Right atrium auricular region (tissue), 2 donors: ENCODE measurements around the gene BEST1. TPM values are rescaled to one million over a fixed set of nuclear protein-coding genes. Genes with fewer than 3 reads are reported as not detected.

Experiments used
- DNase-seq: peaks from one replicate; pipeline ENCODE4 v3.0.0-alpha.2; 2019; ENCODE audit warnings: low spot score
- H3K27ac ChIP-seq, 2 donors: fragments of 200-600 bp; sonication (generic); 1 replicate in 1 of 2; 2 replicates in 1 of 2; pipeline ENCODE4 v1.5.1; 2016 to 2019
- H3K27me3 ChIP-seq, 2 donors: fragments of 200-600 bp; sonication (generic); one replicate each; pipeline versions ENCODE4 v1.5.1 to v1.6.0; 2017 to 2019
- H3K36me3 ChIP-seq: fragments of 200-600 bp; sonication (generic); one replicate; pipeline ENCODE4 v1.5.1; 2016
- H3K4me1 ChIP-seq, 2 donors: fragments of 200-600 bp; sonication (generic); one replicate each; pipeline versions ENCODE4 v1.5.1 to v1.6.0; 2017 to 2019
- H3K4me3 ChIP-seq, 2 donors: fragments of 200-600 bp; sonication (generic); 1 replicate in 1 of 2; 2 replicates in 1 of 2; pipeline ENCODE4 v1.5.1; 2017 to 2019; ENCODE audit warnings: mild to moderate bottlenecking in 1 of 2, moderate library complexity in 1 of 2
- H3K9me3 ChIP-seq, 2 donors: fragments of 200-600 bp; sonication (generic); one replicate each; pipeline ENCODE4 v1.5.1; 2019
- CTCF ChIP-seq, 2 donors: fragments of 200-600 bp; sonication (generic); IDR thresholded peaks; one replicate each; pipeline ENCODE4 v1.5.1; 2019; ENCODE audit warnings: antibody characterized with exemption in 2 of 2
- total RNA-seq, 2 donors: library from RNA; depleted of rRNA; stranded (reverse); fragments of >200 nt; gene quantifications; one replicate each; pipeline ENCODE4 v1.1.0, GENCODE V29; 2016

Gene BEST1
- total RNA-seq, 2 donors from 2014 or later, result 1.3 to 4.7 TPM

DNA sequence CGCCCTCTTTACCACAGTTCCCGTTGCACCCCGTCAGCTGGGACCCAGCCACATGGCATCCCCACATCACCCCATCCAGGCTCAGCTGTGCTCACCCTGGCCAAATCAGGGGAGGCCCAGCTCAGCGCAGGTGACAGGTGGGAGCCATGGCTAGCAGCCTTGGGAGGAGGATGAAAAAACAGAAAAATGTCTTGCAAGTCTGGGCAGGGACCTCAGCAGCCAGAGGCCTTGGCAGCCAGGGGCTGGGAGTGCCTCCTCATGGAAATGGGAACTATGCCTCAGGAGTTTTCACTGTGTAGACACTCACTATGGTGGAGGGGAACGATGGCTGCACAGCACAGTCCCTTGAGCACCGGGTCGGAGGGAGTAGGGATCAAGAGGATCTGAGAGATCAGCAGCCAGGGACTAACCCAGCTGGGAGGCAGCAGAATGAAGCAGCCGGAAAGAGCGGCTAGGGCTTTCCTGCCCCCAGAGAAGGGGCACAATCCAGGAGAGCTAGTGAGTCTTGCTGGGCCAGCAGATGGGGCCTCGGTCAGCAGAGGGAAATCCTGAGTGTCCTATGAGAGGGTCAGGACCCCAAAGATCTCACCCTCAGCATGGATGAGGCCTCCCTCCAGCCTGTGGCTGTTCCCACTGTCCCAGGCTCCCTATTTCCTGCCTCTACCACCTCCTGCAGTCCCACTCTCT is 23.5 kb downstream of the BEST1 start:
- H3K27me3 ChIP-seq, result no peaks in the 10 kb centered on the region

GRCh38 chr11:61974766-61975631 is 24.8 kb downstream of the BEST1 start:
- Histone ChIP-seq H3K9me3 (no peaks in the 10 kb centered on the region), H3K4me3 (no peak overlapping the region), H3K27me3 (no peaks in the 10 kb centered on the region), H3K27ac (peak overlapping the region; percentile 68 to 99), H3K4me1 (peaks cover 0 to 79% of the 10 kb centered on the region in 2 donors), H3K36me3 (no peaks in the 10 kb centered on the region)
- DNase-seq, result no peak
- no peak for TF ChIP-seq CTCF (IDR thresholded peaks at IDR 0.05)

More for the DNA sequence above, 23.5 kb downstream of the BEST1 start:
- TF ChIP-seq CTCF (IDR thresholded peaks at IDR 0.05), result no peak
- Histone ChIP-seq H3K4me1 (peaks cover 0 to 85% of the 10 kb centered on the region in 2 donors), H3K36me3 (no peaks in the 10 kb centered on the region), H3K4me3 (no peak overlapping the region), H3K27ac (peak overlapping the region; percentile 99 to 100), H3K9me3 (no peaks in the 10 kb centered on the region)
- no peak for DNase-seq

DNA sequence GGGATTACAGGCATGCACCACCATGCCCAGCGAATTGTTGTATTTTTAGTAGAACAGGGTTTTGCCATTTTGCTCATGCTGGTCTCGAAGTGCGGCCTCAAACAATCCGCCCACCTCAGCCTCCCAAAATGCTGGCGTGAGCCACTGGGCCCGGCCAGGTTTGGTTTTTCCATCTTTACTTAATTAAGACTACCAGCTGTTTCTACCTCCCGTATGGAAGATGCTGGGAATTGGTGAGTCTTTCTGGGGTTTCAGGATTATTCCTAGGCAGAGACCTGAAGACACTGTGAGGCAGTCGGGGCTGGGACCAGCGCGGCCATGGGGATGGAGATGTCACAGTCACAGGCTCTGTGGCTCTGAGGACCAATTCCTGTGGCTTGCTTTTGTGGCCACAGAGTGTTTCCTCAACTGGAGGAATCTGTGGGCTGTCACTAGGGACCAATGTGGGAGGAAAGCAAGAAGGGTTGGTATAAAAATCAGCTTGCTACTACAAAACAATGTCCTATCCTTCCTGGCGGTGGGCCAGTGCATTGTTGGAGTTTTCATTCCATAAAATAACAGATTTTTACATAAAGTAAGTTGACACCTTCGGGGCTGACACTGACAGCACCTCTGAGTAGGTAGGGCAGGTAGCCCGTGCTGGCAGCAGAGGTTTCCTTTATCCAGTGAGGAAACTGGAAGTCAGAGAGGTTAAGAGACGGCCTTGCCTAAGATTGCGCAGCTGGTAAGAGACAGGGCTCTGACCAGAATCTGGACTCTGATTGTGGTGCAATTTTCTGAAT is 25.7 kb downstream of the BEST1 start:
- Histone ChIP-seq H3K9me3 (no peaks in the 10 kb centered on the region), H3K27me3 (no peaks in the 10 kb centered on the region), H3K4me3 (no peak overlapping the region), H3K4me1 (peaks cover 0 to 70% of the 10 kb centered on the region in 2 donors), H3K36me3 (no peaks in the 10 kb centered on the region), H3K27ac (peak overlapping the region in 1 of 2 donors; percentile 68)
- no peak for DNase-seq
- no peak for TF ChIP-seq CTCF (IDR thresholded peaks at IDR 0.05)

DNA sequence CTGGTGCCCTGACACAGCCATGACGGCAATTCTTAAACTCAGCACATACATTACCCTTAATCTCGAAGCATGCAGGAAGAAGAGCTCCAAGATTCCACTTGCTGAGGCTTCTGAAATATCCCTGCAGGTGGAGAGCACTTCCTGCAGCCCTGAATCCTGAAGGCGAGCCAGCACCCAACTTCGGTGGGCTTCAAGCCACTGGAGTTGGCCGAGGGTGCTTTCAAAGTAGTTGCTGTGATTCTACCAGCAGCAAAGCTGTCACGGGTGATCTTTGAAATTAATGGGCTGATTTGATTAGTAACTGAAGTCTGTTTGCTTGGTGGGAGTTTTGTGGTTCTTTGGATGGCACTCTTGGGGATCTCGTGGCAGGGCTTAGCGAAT is 26.3 kb downstream of the BEST1 start:
- Histone ChIP-seq H3K4me3 (no peak overlapping the region), H3K9me3 (no peaks in the 10 kb centered on the region), H3K27me3 (no peaks in the 10 kb centered on the region), H3K27ac (no peak overlapping the region), H3K36me3 (no peaks in the 10 kb centered on the region), H3K4me1 (peaks cover 0 to 64% of the 10 kb centered on the region in 2 donors)
- DNase-seq, result no peak
- TF ChIP-seq CTCF (IDR thresholded peaks at IDR 0.05), result no peak

DNA sequence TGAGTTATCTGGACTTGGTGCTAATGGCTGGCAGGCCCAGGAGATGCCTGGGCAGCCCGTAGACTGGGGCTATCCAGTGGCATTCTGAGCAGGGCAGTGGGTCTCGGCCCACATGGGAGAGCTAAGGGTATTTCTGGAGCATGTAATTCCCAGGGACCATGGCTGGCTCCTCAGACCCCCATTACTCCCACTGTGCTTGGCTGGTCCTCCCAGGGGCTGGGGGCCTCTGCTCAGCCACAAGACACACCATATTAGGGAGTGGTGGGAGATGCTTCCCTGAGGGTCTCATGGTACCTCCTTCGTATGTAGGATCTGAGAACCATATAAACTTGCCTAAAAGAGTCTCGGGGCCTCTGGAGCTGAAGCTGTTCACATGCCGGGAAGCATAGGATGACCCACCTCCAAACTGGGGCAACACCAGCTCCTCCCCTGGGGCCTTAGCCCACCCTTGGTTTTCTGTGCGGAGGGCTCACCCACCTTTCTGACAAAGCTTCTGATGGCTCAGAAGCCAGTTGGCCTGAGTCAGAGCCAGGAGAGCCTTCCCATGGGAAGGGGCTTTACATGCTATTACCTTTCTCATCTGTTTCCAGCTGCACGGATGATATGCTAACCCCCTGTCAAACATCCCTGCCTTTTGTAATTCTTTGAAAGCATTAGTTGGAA is 26.8 kb downstream of the BEST1 start:
- no peak for DNase-seq
- Histone ChIP-seq H3K9me3 (no peaks in the 10 kb centered on the region), H3K27me3 (no peaks in the 10 kb centered on the region), H3K4me3 (no peak overlapping the region), H3K4me1 (peaks cover 0 to 59% of the 10 kb centered on the region in 2 donors), H3K36me3 (no peaks in the 10 kb centered on the region), H3K27ac (no peak overlapping the region)
- no peak for TF ChIP-seq CTCF (IDR thresholded peaks at IDR 0.05)
